Mammary epithelial cell (primary cell): ENCODE data around the gene SLC17A8.

ENCODE experiments used
- CTCF ChIP-seq, 2 donors: IDR thresholded peaks in 1 of 2; conservative IDR thresholded peaks in 1 of 2; 2 replicates each; pipeline ENCODE4 v1.5.1; 2011 to 2012; ENCODE audit warnings: inconsistent platforms in 2 of 2, low read length in 2 of 2, mild to moderate bottlenecking in 2 of 2, control low read depth in 1 of 2, low read depth in 1 of 2; ENCODE audit not compliant: insufficient read depth in 1 of 2; ENCODE audit errors: extremely low read depth in 1 of 2
- EZH2 ChIP-seq: IDR thresholded peaks from 2 replicates; pipeline ENCODE4 v1.6.1; 2012; ENCODE audit warnings: low read length, inconsistent platforms, borderline replicate concordance

GRCh38 chr12:100443434-100443833 is 86.6 kb downstream of the SLC17A8 start:
- TF ChIP-seq CTCF (conservative IDR thresholded peaks at IDR 0.05 in 1 of 2, IDR thresholded peaks at IDR 0.05 in 1 of 2; ENCODE audit: extremely low read depth in 1 of 2, insufficient read depth in 1 of 2, low read depth in 1 of 2, low read length in 2 of 2) (no peak), EZH2 (no peak)
